HG03520 (cell line): ENCODE data around the gene RIC8B.
A peak's percentile ranks its signal among the peaks of the same experiment; 100 is the strongest.
"Not testable (repeated sequence)": the region's sequence is repeated elsewhere in the genome, so short reads cannot be mapped to it uniquely, and the experiment has no call there.

Source experiments
- ATAC-seq: cut with Tn5 transposase; IDR thresholded peaks from one replicate; pipeline ENCODE4 v1.9.1; 2021; ENCODE audit warnings: mild to moderate bottlenecking, moderate library complexity; ENCODE audit not compliant: unreplicated experiment

Gene RIC8B

GRCh38 chr12:106774005-106774807, at the start of gene RIC8B:
Gene RIC8B, plus strand, starts transcription at chr12:106774682. Its CDS starts 64 bp downstream, at chr12:106774746.
- peak; percentile 77 for ATAC-seq

GRCh38 chr12:106724934-106725333, 49.5 kb upstream of the RIC8B start:
- ATAC-seq: no peak

GRCh38 chr12:106726603-106727202, 47.8 kb upstream of the RIC8B start:
- ATAC-seq: not testable (repeated sequence)

- no peak for ATAC-seq
Observed at GRCh38 chr12:106729611-106730010, 44.9 kb upstream of the RIC8B start.

- ATAC-seq: no peak
Observed at GRCh38 chr12:106732890-106733289, 41.6 kb upstream of the RIC8B start.

- no peak for ATAC-seq
Observed at GRCh38 chr12:106733660-106734059, 40.8 kb upstream of the RIC8B start.

- no peak for ATAC-seq
Observed at GRCh38 chr12:106736051-106736957, 38.2 kb upstream of the RIC8B start.

GRCh38 chr12:106739318-106739717, 35.2 kb upstream of the RIC8B start:
- ATAC-seq: no peak

GRCh38 chr12:106739815-106740530, 34.5 kb upstream of the RIC8B start:
- no peak for ATAC-seq

- no peak for ATAC-seq
Observed at GRCh38 chr12:106740818-106741217, 33.7 kb upstream of the RIC8B start.

GRCh38 chr12:106741247-106741646, 33.2 kb upstream of the RIC8B start:
- ATAC-seq: no peak

GRCh38 chr12:106743270-106743988, 31.1 kb upstream of the RIC8B start:
- no peak for ATAC-seq

GRCh38 chr12:106744600-106744999, 29.9 kb upstream of the RIC8B start:
- ATAC-seq: no peak

GRCh38 chr12:106745181-106745745, 29.2 kb upstream of the RIC8B start:
- no peak for ATAC-seq

- ATAC-seq: no peak
Observed at GRCh38 chr12:106747973-106748436, 26.5 kb upstream of the RIC8B start.

GRCh38 chr12:106750524-106750923, 24.0 kb upstream of the RIC8B start:
- ATAC-seq: no peak

- peak; percentile 99 for ATAC-seq
Observed at GRCh38 chr12:106753526-106753925, 21.0 kb upstream of the RIC8B start.

- ATAC-seq: no peak
Observed at GRCh38 chr12:106754331-106754730, 20.2 kb upstream of the RIC8B start.

GRCh38 chr12:106757623-106758348, 16.7 kb upstream of the RIC8B start:
- no peak for ATAC-seq
